ENCODE results near the gene TPSAB1. TPM values are rescaled to one million over a fixed set of nuclear protein-coding genes. Genes with fewer than 3 reads are reported as not detected.

The TPSAB1 gene
- total RNA-seq, 1 experiment from 2014 or later, result 22.9 TPM

- ChIA-PET CTCF (no interaction called here), POLR2A (ENCODE audit: low non-redundant PET) (no interaction called here)
- no peaks in the 10 kb centered on the region for H3K36me3 ChIP-seq (ENCODE audit: insufficient read depth, low read length, poor library complexity, severe bottlenecking)
- no peak for TF ChIP-seq CTCF (conservative IDR thresholded peaks at IDR 0.05; ENCODE audit: low read depth, low read length)
- TF ChIP-seq EZH2 (IDR thresholded peaks at IDR 0.05; ENCODE audit: borderline replicate concordance, low read depth, low read length, poor library complexity, severe bottlenecking), result no peak
- intact Hi-C loops (cut with micrococcal nuclease; ENCODE audit: unreplicated experiment), result no loop called here
- H3K27me3 ChIP-seq (replicated peaks; ENCODE audit: insufficient read depth, low read depth, low read length, poor library complexity), result no peaks in the 10 kb centered on the region
- no peak overlapping the region for H3K4me3 ChIP-seq (ENCODE audit: low read depth, low read length, poor library complexity, severe bottlenecking)
- BruUV-seq (replicated peaks), result no TSS peak
- H3K9me3 ChIP-seq (ENCODE audit: low read depth, low read length, poor library complexity, severe bottlenecking), result no peaks in the 10 kb centered on the region
- no peak overlapping the region for H3K27ac ChIP-seq (ENCODE audit: low read depth, low read length, poor library complexity, severe bottlenecking)
- H3K4me1 ChIP-seq (ENCODE audit: insufficient read depth, low read length, poor library complexity, severe bottlenecking), result peaks cover 21% of the 10 kb centered on the region
- no peak for DNase-seq (ENCODE audit: low spot score)
Measured at GRCh38 chr16:1276580-1276878, 36.0 kb downstream of the TPSAB1 start.

DNA sequence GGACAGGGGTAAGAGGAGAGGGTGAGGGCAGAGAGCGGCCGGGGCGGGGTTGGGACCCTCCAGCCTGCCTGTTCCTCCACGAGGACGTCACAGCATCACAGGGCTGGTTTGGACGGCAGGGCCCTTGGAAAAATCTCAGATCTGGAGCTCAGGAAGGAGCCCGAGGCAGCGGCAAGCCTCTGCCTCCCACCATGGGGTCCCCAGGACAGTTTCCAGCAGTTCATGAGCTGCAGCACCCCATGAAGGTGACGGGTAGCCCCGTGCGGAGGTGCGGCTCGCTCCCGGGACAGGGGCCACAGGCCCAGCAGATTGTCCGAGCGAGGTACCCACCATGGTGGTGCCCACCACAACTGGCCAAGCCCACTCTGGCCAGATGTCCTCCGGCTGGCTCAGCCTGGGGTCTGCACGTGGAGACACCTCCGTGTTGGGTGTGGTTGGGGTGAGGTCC lies 36.7 kb downstream of the TPSAB1 start:
- intact Hi-C loops (cut with micrococcal nuclease; ENCODE audit: unreplicated experiment), result no loop called here
- CTCF ChIA-PET, result no interaction called here
- no peak for DNase-seq (ENCODE audit: low spot score)

GRCh38 chr16:1277617-1278282 lies 37.2 kb downstream of the TPSAB1 start:
- TF ChIP-seq EZH2 (IDR thresholded peaks at IDR 0.05; ENCODE audit: borderline replicate concordance, low read depth, low read length, poor library complexity, severe bottlenecking), result no peak
- no peak for TF ChIP-seq CTCF (conservative IDR thresholded peaks at IDR 0.05; ENCODE audit: low read depth, low read length)
- no peak for DNase-seq (ENCODE audit: low spot score)
- POLR2A ChIA-PET (ENCODE audit: low non-redundant PET), result no interaction called here
- Histone ChIP-seq H3K27me3 (replicated peaks; ENCODE audit: insufficient read depth, low read depth, low read length, poor library complexity) (no peaks in the 10 kb centered on the region), H3K36me3 (ENCODE audit: insufficient read depth, low read length, poor library complexity, severe bottlenecking) (no peaks in the 10 kb centered on the region), H3K9me3 (ENCODE audit: low read depth, low read length, poor library complexity, severe bottlenecking) (no peaks in the 10 kb centered on the region), H3K4me3 (ENCODE audit: low read depth, low read length, poor library complexity, severe bottlenecking) (no peak overlapping the region), H3K27ac (ENCODE audit: low read depth, low read length, poor library complexity, severe bottlenecking) (no peak overlapping the region), H3K4me1 (ENCODE audit: insufficient read depth, low read length, poor library complexity, severe bottlenecking) (peaks cover 11% of the 10 kb centered on the region)
- no TSS peak for BruUV-seq (replicated peaks)
- intact Hi-C loops (cut with micrococcal nuclease; ENCODE audit: unreplicated experiment), result no loop called here
- CTCF ChIA-PET, result no interaction called here

More for the DNA sequence above, 36.7 kb downstream of the TPSAB1 start:
- BruUV-seq (replicated peaks), result no TSS peak
- no peak overlapping the region for H3K27ac ChIP-seq (ENCODE audit: low read depth, low read length, poor library complexity, severe bottlenecking)
- no peak overlapping the region for H3K4me3 ChIP-seq (ENCODE audit: low read depth, low read length, poor library complexity, severe bottlenecking)
- TF ChIP-seq EZH2 (IDR thresholded peaks at IDR 0.05; ENCODE audit: borderline replicate concordance, low read depth, low read length, poor library complexity, severe bottlenecking) (no peak), CTCF (conservative IDR thresholded peaks at IDR 0.05; ENCODE audit: low read depth, low read length) (no peak)
- peaks cover 14% of the 10 kb centered on the region for H3K4me1 ChIP-seq (ENCODE audit: insufficient read depth, low read length, poor library complexity, severe bottlenecking)
- no peaks in the 10 kb centered on the region for H3K27me3 ChIP-seq (replicated peaks; ENCODE audit: insufficient read depth, low read depth, low read length, poor library complexity)
- POLR2A ChIA-PET (ENCODE audit: low non-redundant PET), result no interaction called here
- H3K9me3 ChIP-seq (ENCODE audit: low read depth, low read length, poor library complexity, severe bottlenecking), result no peaks in the 10 kb centered on the region
- H3K36me3 ChIP-seq (ENCODE audit: insufficient read depth, low read length, poor library complexity, severe bottlenecking), result no peaks in the 10 kb centered on the region

All from A673 (cell line).